Lung (tissue), 12 donors: ENCODE measurements around the gene STRBP. TPM values are rescaled to one million over a fixed set of nuclear protein-coding genes. Genes with fewer than 3 reads are reported as not detected.

ENCODE experiments used
- ATAC-seq: fragments of 200-7000 bp; cut with Tn5 transposase; one replicate; pipeline ENCODE4 v1.9.1; 2020; ENCODE audit warnings: moderate number of reproducible peaks; ENCODE audit not compliant: insufficient read depth, low FRiP score
- DNase-seq, 3 donors: peaks; one replicate each; pipeline ENCODE4 v3.0.0-alpha.2; 2013 to 2017
- H3K27ac ChIP-seq, 2 donors: one replicate each; pipeline ENCODE4 v1.5.1; 2013; ENCODE audit warnings: mild to moderate bottlenecking in 2 of 2, moderate library complexity in 2 of 2, control low read depth in 1 of 2, inconsistent platforms in 1 of 2, low read depth in 1 of 2, low read length in 1 of 2
- H3K27me3 ChIP-seq, 3 donors: one replicate each; pipeline ENCODE4 v1.5.1; 2013; ENCODE audit warnings: low read length in 2 of 3; ENCODE audit not compliant: control insufficient read depth in 3 of 3, insufficient read depth in 3 of 3
- H3K36me3 ChIP-seq, 4 donors: one replicate each; pipeline ENCODE4 v1.5.1; 2013; ENCODE audit warnings: low read length in 4 of 4, mild to moderate bottlenecking in 1 of 4, moderate library complexity in 1 of 4; ENCODE audit not compliant: control insufficient read depth in 4 of 4, insufficient read depth in 4 of 4
- H3K4me1 ChIP-seq, 5 donors: one replicate each; pipeline ENCODE4 v1.5.1; 2013; ENCODE audit warnings: low read length in 5 of 5, mild to moderate bottlenecking in 2 of 5, moderate library complexity in 1 of 5; ENCODE audit not compliant: control insufficient read depth in 5 of 5, insufficient read depth in 5 of 5
- H3K4me3 ChIP-seq: one replicate; pipeline ENCODE4 v1.5.1; 2013; ENCODE audit warnings: mild to moderate bottlenecking, control low read depth, moderate library complexity
- H3K9ac ChIP-seq, 2 donors: one replicate each; pipeline ENCODE4 v1.5.1; 2013; ENCODE audit warnings: low read length in 2 of 2, control low read depth in 1 of 2; ENCODE audit not compliant: insufficient read depth in 1 of 2
- H3K9me3 ChIP-seq, 4 donors: one replicate each; pipeline ENCODE4 v1.5.1; 2013; ENCODE audit warnings: low read length in 3 of 4, mild to moderate bottlenecking in 1 of 4, moderate library complexity in 1 of 4; ENCODE audit not compliant: control insufficient read depth in 4 of 4, insufficient read depth in 3 of 4
- CTCF ChIP-seq: IDR thresholded peaks from 2 replicates; pipeline ENCODE4 v1.5.1; 2012; ENCODE audit warnings: mild to moderate bottlenecking; ENCODE audit errors: control extremely low read depth, extremely low read depth
- WGBS, 2 donors: extraction: QIAGEN DNeasy Blood & Tissue Kit; methylation state at CpG; one replicate each; pipeline ENCODE4 v1.1.7; 2013; 5-methylcytosine and 5-hydroxymethylcytosine counted together
- polyA plus RNA-seq, 2 donors: library from polyadenylated mRNA; stranded (reverse); fragments of 200-250 nt; gene quantifications; one replicate each; pipeline ENCODE4 v1.2.1, GENCODE V29; 2013
- total RNA-seq, 2 donors: library from RNA; depleted of rRNA in 1 of 2; stranded (reverse); fragments of >200 nt in 1 of 2; gene quantifications; one replicate each; pipeline ENCODE4 v1.2.1, GENCODE V29; 2014 to 2021
- donor health status: control.
- donor health status: control.
- donor health status: Bipolar disorder and iron deficiency.
- donor health status: healthy.
- donor health status: DM: yes; HTN: yes; CAD: no.

STRBP gene
- total and polyA plus RNA-seq, 4 donors: 8.3 to 27.2 (median 21.1) TPM

- H3K27ac ChIP-seq: peak overlapping the region in 1 of 2 donors; percentile 11
- H3K27me3 ChIP-seq: no peaks in the 10 kb centered on the region
- H3K9ac ChIP-seq: no peak overlapping the region
- ATAC-seq (no peak), DNase-seq (no peak)
- peaks cover 0 to 1% (median 0%) of the 10 kb centered on the region in 5 donors for H3K4me1 ChIP-seq
- WGBS, 2 donors: 79 to 83% methylated on average over 10 of the region's 10 CpGs
- no peak overlapping the region for H3K4me3 ChIP-seq
- TF ChIP-seq CTCF: no peak
- H3K9me3 ChIP-seq: no peaks in the 10 kb centered on the region
- no peaks in the 10 kb centered on the region for H3K36me3 ChIP-seq
These were observed 31.3 kb upstream of the STRBP start for GRCh38 chr9:123299558-123300126.

- no peak overlapping the region for H3K4me3 ChIP-seq
- H3K36me3 ChIP-seq: no peaks in the 10 kb centered on the region
- no peak for TF ChIP-seq CTCF
- H3K27ac ChIP-seq: no peak overlapping the region
- peak overlapping the region in 1 of 2 donors; percentile 37 for H3K9ac ChIP-seq
- no peaks in the 10 kb centered on the region for H3K4me1 ChIP-seq
- ATAC-seq: no peak
- no peaks in the 10 kb centered on the region for H3K27me3 ChIP-seq
- no peaks in the 10 kb centered on the region for H3K9me3 ChIP-seq
- DNase-seq: no peak
These were observed 27.8 kb upstream of the STRBP start for GRCh38 chr9:123296174-123296573.

- no peaks in the 10 kb centered on the region for H3K4me1 ChIP-seq
- H3K36me3 ChIP-seq: no peaks in the 10 kb centered on the region
- H3K9ac ChIP-seq: no peak overlapping the region
- H3K9me3 ChIP-seq: no peaks in the 10 kb centered on the region
- DNase-seq (no peak), ATAC-seq (no peak)
- TF ChIP-seq CTCF: no peak
- no peak overlapping the region for H3K27ac ChIP-seq
- WGBS, 2 donors: 92 to 94% methylated on average over 4 of the region's 4 CpGs
- H3K27me3 ChIP-seq: no peaks in the 10 kb centered on the region
- no peak overlapping the region for H3K4me3 ChIP-seq
These were observed 23.4 kb upstream of the STRBP start for GRCh38 chr9:123291736-123292135.

GRCh38 chr9:123290764-123291163 is 22.4 kb upstream of the STRBP start:
- no peak for DNase-seq
- Histone ChIP-seq H3K27me3 (no peaks in the 10 kb centered on the region), H3K27ac (no peak overlapping the region), H3K9ac (no peak overlapping the region), H3K4me3 (no peak overlapping the region), H3K36me3 (no peaks in the 10 kb centered on the region), H3K9me3 (no peaks in the 10 kb centered on the region), H3K4me1 (no peaks in the 10 kb centered on the region)
- ATAC-seq: no peak
- TF ChIP-seq CTCF: no peak
- 78 to 79% methylated on average over 3 of the region's 3 CpGs for WGBS, 2 donors
